Heart left ventricle (tissue), 13 donors: ENCODE measurements around the gene MDM4.

Experiments
- CTCF ChIP-seq, 12 donors: fragments of 200-600 bp; sonication (generic) in 4 of 12; IDR thresholded peaks; one replicate each; pipeline versions ENCODE4 v1.5.0 to v1.8.0; 2018 to 2022; ENCODE audit warnings: antibody characterized with exemption in 12 of 12, mild to moderate bottlenecking in 5 of 12
- POLR2A ChIP-seq, 2 donors: fragments of 450-650 bp; IDR thresholded peaks; one replicate each; pipeline ENCODE4 v1.6.1; 2017; ENCODE audit warnings: antibody characterized with exemption in 2 of 2, mild to moderate bottlenecking in 2 of 2, moderate library complexity in 2 of 2
- donor health status: ischemic (EF 13 %, LVEDD 7.1; RV severe dilation, severe dysfunction).
- donor health status: DM: no; HTN: yes; CAD: no.
- donor health status: DM: no; HTN: no; CAD: no.
- donor health status: ischemic (EF 25% LVEDD 6.9; RV normal size, moderate dysfunction).
- donor health status: ischemic (EF 25% LVEDD 5.7; RV mildly dilated, moderate dysfunction).
- donor health status: ischemic (EF 35%, LVEDD 5.7; RV mildly dilated, moderate dysfunction).
- donor health status: nonischemic (EF 11% LVEDD 7.7; RV severe dilation, severe dysfunction).
- donor health status: DM: yes; HTN: yes; CAD: no.
- donor health status: PGD.
- donor health status: ischemic (EF 29% LVEDD 5.4; RV normal size, mild dysfunction).
- donor health status: nonischemic (EF 23%, LVEDD 6.1; RV moderate dilation, normal function).

- TF ChIP-seq CTCF (IDR thresholded peaks at IDR 0.05) (no peak), POLR2A (IDR thresholded peaks at IDR 0.05) (no peak)
These were observed 14.7 kb downstream of the MDM4 start for GRCh38 chr1:204530932-204531331.
